HepG2 (cell line): ENCODE data around the gene CDHR4. TPM values are rescaled to one million over a fixed set of nuclear protein-coding genes. Genes with fewer than 3 reads are reported as not detected.
A peak's percentile ranks its signal among the peaks of the same experiment; 100 is the strongest.

Experiments
- ESRRA ChIP-seq: sonication (generic); formaldehyde crosslinking; IDR thresholded peaks from 2 replicates; pipeline ENCODE4 v1.5.1; 2020; ENCODE audit warnings: mild to moderate bottlenecking, low read depth, missing genetic modification reagents
- HNF4A ChIP-seq: sonication (generic); formaldehyde crosslinking; IDR thresholded peaks from 2 replicates; pipeline ENCODE4 v1.4.0; 2020; ENCODE audit warnings: missing genetic modification reagents
- LCORL ChIP-seq, 2 experiments: fragments of 450-650 bp in 1 of 2; sonication (generic) in 1 of 2; formaldehyde crosslinking in 1 of 2; IDR thresholded peaks; 2 replicates each; pipeline versions ENCODE4 v1.5.0 to v1.6.1; 2017 to 2020; ENCODE audit warnings: antibody characterized with exemption in 1 of 2, missing genetic modification reagents in 1 of 2
- NCOR1 ChIP-seq: fragments of 200-600 bp; sonication (generic); IDR thresholded peaks from 2 replicates; pipeline ENCODE4 v1.7.0; 2017; ENCODE audit warnings: antibody characterized with exemption, low read length, borderline replicate concordance
- NR2C2 ChIP-seq: sonication (generic); formaldehyde crosslinking; IDR thresholded peaks from 2 replicates; pipeline ENCODE4 v1.4.0; 2020; ENCODE audit warnings: missing genetic modification reagents, mild to moderate bottlenecking, moderate library complexity, borderline replicate concordance
- NR2F1 ChIP-seq, 2 experiments: fragments of 450-650 bp in 1 of 2; formaldehyde crosslinking in 1 of 2; IDR thresholded peaks; 2 replicates each; pipeline versions ENCODE4 v1.5.0 to v1.6.1; 2016 to 2020; ENCODE audit warnings: mild to moderate bottlenecking in 1 of 2, missing compliant biosample characterization in 1 of 2, missing genetic modification reagents in 1 of 2, moderate library complexity in 1 of 2
- NR2F6 ChIP-seq, 2 experiments: IDR thresholded peaks; 2 replicates each; pipeline ENCODE4 v1.6.1; 2016; ENCODE audit warnings: antibody characterized with exemption in 1 of 2, mild to moderate bottlenecking in 1 of 2
- SOX13 ChIP-seq, 3 experiments: fragments of 450-650 bp in 1 of 3; sonication (generic) in 1 of 3; formaldehyde crosslinking in 1 of 3; IDR thresholded peaks in 2 of 3; conservative IDR thresholded peaks in 1 of 3; 2 replicates each; pipeline versions ENCODE4 v1.5.0 to v1.6.1; 2016 to 2020; ENCODE audit warnings: antibody characterized with exemption in 1 of 3, mild to moderate bottlenecking in 1 of 3, missing compliant biosample characterization in 1 of 3, missing genetic modification reagents in 1 of 3, moderate library complexity in 1 of 3
- TEAD3 ChIP-seq: optimal IDR thresholded peaks from 2 replicates; pipeline ENCODE3; 2016; ENCODE audit warnings: borderline replicate concordance
- YY1 ChIP-seq: IDR thresholded peaks from 2 replicates; pipeline ENCODE4 v1.6.1; 2011; ENCODE audit warnings: low read length, low read depth, moderate library complexity, mild to moderate bottlenecking; ENCODE audit not compliant: insufficient read depth, insufficient replicate concordance
- ZBTB20 ChIP-seq: sonication (generic); formaldehyde crosslinking; IDR thresholded peaks from 2 replicates; pipeline ENCODE4 v1.8.1; 2023; ENCODE audit warnings: missing genetic modification reagents, low read depth, mild to moderate bottlenecking, borderline replicate concordance
- ZFP36L1 ChIP-seq: sonication (generic); formaldehyde crosslinking; IDR thresholded peaks from 2 replicates; pipeline ENCODE4 v1.8.0; 2022; ENCODE audit warnings: mild to moderate bottlenecking, missing genetic modification reagents, moderate library complexity
- ZNF124 ChIP-seq: sonication (generic); formaldehyde crosslinking; IDR thresholded peaks from 2 replicates; pipeline ENCODE4 v1.4.0; 2020; ENCODE audit warnings: missing genetic modification reagents
- ZNF550 ChIP-seq: sonication (generic); formaldehyde crosslinking; IDR thresholded peaks from 2 replicates; pipeline ENCODE4 v1.4.0; 2020; ENCODE audit warnings: mild to moderate bottlenecking, missing genetic modification reagents, borderline replicate concordance
- ZNF850 ChIP-seq: sonication (generic); formaldehyde crosslinking; conservative IDR thresholded peaks from 2 replicates; pipeline ENCODE4 v1.9.0; 2021; ENCODE audit warnings: mild to moderate bottlenecking, missing genetic modification reagents
- polyA plus RNA-seq, 8 experiments: library from polyadenylated mRNA; depleted of rRNA in 3 of 8; stranded (reverse) in 7 of 8; unstranded in 1 of 8; fragments of >200 nt; fragmentation: Illumina TruSeq in 4 of 8; extraction: Trizol in 4 of 8; gene quantifications; 2 replicates each; pipeline versions ENCODE4 v1.2.1 to v1.2.3, GENCODE V29; 2011 to 2016; ENCODE audit warnings: low read depth in 4 of 8, missing spikeins in 1 of 8, mixed read lengths in 1 of 8; ENCODE audit not compliant: insufficient read depth in 1 of 8
- total RNA-seq, 5 experiments: library from RNA; depleted of rRNA; stranded (reverse); fragments of >200 nt; fragmentation: Illumina TruSeq; extraction: Trizol; gene quantifications; 2 replicates each; pipeline ENCODE4 v1.2.3, GENCODE V29; 2016; ENCODE audit warnings: low read depth in 1 of 5
- TF ChIP-seq, protein P1 (sequence below): sonication (generic); formaldehyde crosslinking; IDR thresholded peaks from 2 replicates; pipeline ENCODE4 v1.8.0; 2022; ENCODE audit warnings: missing genetic modification reagents, mild to moderate bottlenecking, borderline replicate concordance
- TF ChIP-seq, protein P2 (sequence below): sonication (generic); formaldehyde crosslinking; conservative IDR thresholded peaks from 2 replicates; pipeline ENCODE4 v1.4.0; 2020; ENCODE audit warnings: mild to moderate bottlenecking, missing genetic modification reagents, moderate library complexity

Gene CDHR4
- total and polyA plus RNA-seq, 2 of the 13 experiments (the other 11 are each of a cell fraction or from before 2014, with no cell fraction given) = 0.21 TPM; not detected in 1

GRCh38 chr3:49781415-49782199 is 18.1 kb downstream of the CDHR4 start (continued):
- TF ChIP-seq ZNF850 = 0 out of 2 replicates have a peak, but pooled peaks have one; percentile 73
- no peak for TF ChIP-seq ZBTB20 (CRISPR knock-in tag)
- no peak for TF ChIP-seq LCORL (IDR thresholded peaks at IDR 0.05)
- TF ChIP-seq LCORL (CRISPR knock-in tag; IDR thresholded peaks at IDR 0.05) = peak; percentile 51; the same call in 1 of the 2 replicates
- 0 out of 2 replicates have a peak, but pooled peaks have one; percentile 27 for TF ChIP-seq ESRRA (CRISPR knock-in tag)
- TF ChIP-seq NR2F6 (IDR thresholded peaks at IDR 0.05) = peak; percentile 86
- peak; percentile 90 for TF ChIP-seq NR2F6 (CRISPR knock-in tag; IDR thresholded peaks at IDR 0.05)
- TF ChIP-seq, protein P1, sequence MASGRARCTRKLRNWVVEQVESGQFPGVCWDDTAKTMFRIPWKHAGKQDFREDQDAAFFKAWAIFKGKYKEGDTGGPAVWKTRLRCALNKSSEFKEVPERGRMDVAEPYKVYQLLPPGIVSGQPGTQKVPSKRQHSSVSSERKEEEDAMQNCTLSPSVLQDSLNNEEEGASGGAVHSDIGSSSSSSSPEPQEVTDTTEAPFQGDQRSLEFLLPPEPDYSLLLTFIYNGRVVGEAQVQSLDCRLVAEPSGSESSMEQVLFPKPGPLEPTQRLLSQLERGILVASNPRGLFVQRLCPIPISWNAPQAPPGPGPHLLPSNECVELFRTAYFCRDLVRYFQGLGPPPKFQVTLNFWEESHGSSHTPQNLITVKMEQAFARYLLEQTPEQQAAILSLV = no peak
- TF ChIP-seq ZNF550 (CRISPR knock-in tag) = no peak
- TF ChIP-seq NR2C2 (CRISPR knock-in tag) = no peak
- TF ChIP-seq SOX13 (IDR thresholded peaks at IDR 0.05) = no peak
- TF ChIP-seq SOX13 (CRISPR knock-in tag; conservative IDR thresholded peaks at IDR 0.05 in 1 of 2, IDR thresholded peaks at IDR 0.05 in 1 of 2) = 0 out of 4 replicates have a peak, but pooled peaks of 1 of the 2 experiments have one; percentile 15
- TF ChIP-seq HNF4A = peak; percentile 79
- no peak for TF ChIP-seq YY1
- TF ChIP-seq TEAD3 (CRISPR knock-in tag) = peak; percentile 71
- no peak for TF ChIP-seq ZFP36L1 (CRISPR knock-in tag)
- no peak for TF ChIP-seq ZNF124
- peak; percentile 59 to 79; a peak in 3 of 4 replicates for TF ChIP-seq NR2F1 (CRISPR knock-in tag; IDR thresholded peaks at IDR 0.05)
- TF ChIP-seq, protein P2, sequence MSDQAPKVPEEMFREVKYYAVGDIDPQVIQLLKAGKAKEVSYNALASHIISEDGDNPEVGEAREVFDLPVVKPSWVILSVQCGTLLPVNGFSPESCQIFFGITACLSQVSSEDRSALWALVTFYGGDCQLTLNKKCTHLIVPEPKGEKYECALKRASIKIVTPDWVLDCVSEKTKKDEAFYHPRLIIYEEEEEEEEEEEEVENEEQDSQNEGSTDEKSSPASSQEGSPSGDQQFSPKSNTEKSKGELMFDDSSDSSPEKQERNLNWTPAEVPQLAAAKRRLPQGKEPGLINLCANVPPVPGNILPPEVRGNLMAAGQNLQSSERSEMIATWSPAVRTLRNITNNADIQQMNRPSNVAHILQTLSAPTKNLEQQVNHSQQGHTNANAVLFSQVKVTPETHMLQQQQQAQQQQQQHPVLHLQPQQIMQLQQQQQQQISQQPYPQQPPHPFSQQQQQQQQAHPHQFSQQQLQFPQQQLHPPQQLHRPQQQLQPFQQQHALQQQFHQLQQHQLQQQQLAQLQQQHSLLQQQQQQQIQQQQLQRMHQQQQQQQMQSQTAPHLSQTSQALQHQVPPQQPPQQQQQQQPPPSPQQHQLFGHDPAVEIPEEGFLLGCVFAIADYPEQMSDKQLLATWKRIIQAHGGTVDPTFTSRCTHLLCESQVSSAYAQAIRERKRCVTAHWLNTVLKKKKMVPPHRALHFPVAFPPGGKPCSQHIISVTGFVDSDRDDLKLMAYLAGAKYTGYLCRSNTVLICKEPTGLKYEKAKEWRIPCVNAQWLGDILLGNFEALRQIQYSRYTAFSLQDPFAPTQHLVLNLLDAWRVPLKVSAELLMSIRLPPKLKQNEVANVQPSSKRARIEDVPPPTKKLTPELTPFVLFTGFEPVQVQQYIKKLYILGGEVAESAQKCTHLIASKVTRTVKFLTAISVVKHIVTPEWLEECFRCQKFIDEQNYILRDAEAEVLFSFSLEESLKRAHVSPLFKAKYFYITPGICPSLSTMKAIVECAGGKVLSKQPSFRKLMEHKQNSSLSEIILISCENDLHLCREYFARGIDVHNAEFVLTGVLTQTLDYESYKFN (CRISPR knock-in tag) = peak; percentile 36; the same call in 1 of the 2 replicates
- peak; percentile 73; the same call in 1 of the 2 replicates for TF ChIP-seq NCOR1
- TF ChIP-seq, all 625 proteins: peak for 15
